NCI-H1092 treated with DMSO at 0.1 percent for 48 hours (cell line): ENCODE measurements around the gene RIN3.

Source experiments
- DNase-seq: peaks from one replicate; lab custom pipeline; 2025; lab: John Stamatoyannopoulos, UW

Gene RIN3

GRCh38 chr14:92646952-92647796 lies 133.6 kb downstream of the RIN3 start:
- no peak for DNase-seq

GRCh38 chr14:92647797-92648279 lies 134.3 kb downstream of the RIN3 start:
- no peak for DNase-seq

- DNase-seq = no peak
Observed at GRCh38 chr14:92649066-92649465, 135.5 kb downstream of the RIN3 start.

- DNase-seq = no peak
Observed at GRCh38 chr14:92649934-92650545, 136.5 kb downstream of the RIN3 start.

GRCh38 chr14:92650581-92651105 lies 137.1 kb downstream of the RIN3 start:
- DNase-seq = no peak

- DNase-seq = no peak
Observed at GRCh38 chr14:92651106-92651757, 137.7 kb downstream of the RIN3 start.

GRCh38 chr14:92651758-92652406 lies 138.3 kb downstream of the RIN3 start:
- DNase-seq = no peak

- no peak for DNase-seq
Observed at GRCh38 chr14:92652413-92653151, 139.0 kb downstream of the RIN3 start.

GRCh38 chr14:92653162-92653651 lies 139.6 kb downstream of the RIN3 start:
- DNase-seq = no peak

GRCh38 chr14:92654239-92654901 lies 140.8 kb downstream of the RIN3 start:
- no peak for DNase-seq

GRCh38 chr14:92655419-92656201 lies 142.0 kb downstream of the RIN3 start:
- no peak for DNase-seq

- DNase-seq = no peak
Observed at GRCh38 chr14:92656306-92657081, 142.9 kb downstream of the RIN3 start.

GRCh38 chr14:92657457-92658142 lies 144.0 kb downstream of the RIN3 start:
- no peak for DNase-seq

- no peak for DNase-seq
Observed at GRCh38 chr14:92658160-92658559, 144.6 kb downstream of the RIN3 start.

- no peak for DNase-seq
Observed at GRCh38 chr14:92658684-92659083, 145.1 kb downstream of the RIN3 start.

- no peak for DNase-seq
Observed at GRCh38 chr14:92659765-92660561, 146.4 kb downstream of the RIN3 start.

GRCh38 chr14:92660571-92660970 lies 147.0 kb downstream of the RIN3 start:
- DNase-seq = no peak

- DNase-seq = no peak
Observed at GRCh38 chr14:92663049-92663448, 149.5 kb downstream of the RIN3 start.
